IMR-90 (cell line): ENCODE measurements around the gene CASQ1. TPM values are rescaled to one million over a fixed set of nuclear protein-coding genes. Genes with fewer than 3 reads are reported as not detected.

ENCODE experiments used
- ATAC-seq: fragments of 200-7000 bp; cut with Tn5 transposase; 2 replicates; pipeline ENCODE4 v1.9.1; 2020; ENCODE audit warnings: low read depth, mild to moderate bottlenecking, moderate library complexity
- BruUV-seq: library from RNA; stranded (reverse); fragments of 400-500 nt; replicated peaks from 2 replicates; lab custom pipeline; 2021; lab: Mats Ljungman, UMichigan
- CTCF ChIA-PET: fragments of 300-600 bp; formaldehyde crosslinking; extraction: SDS; loops from one replicate; lab custom pipeline; 2021; ENCODE audit warnings: antibody characterized with exemption; lab: Yijun Ruan, JAX
- POLR2A ChIA-PET: fragments of 300-600 bp; sonication (Branson Sonifier 250); formaldehyde crosslinking; loops from one replicate; lab custom pipeline; 2022; ENCODE audit warnings: antibody characterized with exemption; ENCODE audit not compliant: unreplicated experiment; lab: Charles Lee
- DNase-seq: peaks from one replicate; pipeline ENCODE4 v3.0.0; 2013
- H2AFZ ChIP-seq: replicated peaks from 2 replicates; pipeline ENCODE3; 2013; ENCODE audit warnings: low read length, mild to moderate bottlenecking; ENCODE audit not compliant: poor library complexity
- H2AK5ac ChIP-seq: 2 replicates; pipeline ENCODE4 v1.6.1; 2013; ENCODE audit warnings: low read depth, low read length, inconsistent platforms
- H2AK9ac ChIP-seq: replicated peaks from 2 replicates; pipeline ENCODE3; 2013; ENCODE audit warnings: mild to moderate bottlenecking, low read depth, low read length, moderate library complexity; ENCODE audit not compliant: poor library complexity
- H2BK120ac ChIP-seq: 2 replicates; pipeline ENCODE4 v1.6.1; 2013; ENCODE audit warnings: low read depth, low read length, inconsistent platforms
- H2BK15ac ChIP-seq: 3 replicates; pipeline ENCODE4 v1.6.1; 2013; ENCODE audit warnings: low read depth, low read length, inconsistent platforms
- H2BK20ac ChIP-seq: 2 replicates; pipeline ENCODE4 v1.6.1; 2013; ENCODE audit warnings: low read depth, mild to moderate bottlenecking, inconsistent platforms, low read length, moderate library complexity
- H2BK5ac ChIP-seq: 2 replicates; pipeline ENCODE4 v1.6.1; 2013; ENCODE audit warnings: mild to moderate bottlenecking, low read depth, low read length, inconsistent platforms; ENCODE audit not compliant: poor library complexity, severe bottlenecking
- H3K14ac ChIP-seq: replicated peaks from 2 replicates; pipeline ENCODE4 v1.6.1; 2013; ENCODE audit warnings: low read depth, low read length, inconsistent platforms
- H3K18ac ChIP-seq: 2 replicates; pipeline ENCODE4 v1.6.1; 2013; ENCODE audit warnings: low read depth, low read length, control low read depth
- H3K23ac ChIP-seq: 2 replicates; pipeline ENCODE4 v1.6.1; 2013; ENCODE audit warnings: low read depth, low read length, inconsistent platforms
- H3K27ac ChIP-seq: 2 replicates; pipeline ENCODE4 v1.5.1; 2013; ENCODE audit warnings: mild to moderate bottlenecking, control low read depth, low read length; ENCODE audit not compliant: insufficient read depth
- H3K27me3 ChIP-seq: 2 replicates; pipeline ENCODE4 v1.6.1; 2013; ENCODE audit warnings: low read length; ENCODE audit not compliant: control insufficient read depth, insufficient read depth
- H3K36me3 ChIP-seq: 2 replicates; pipeline ENCODE4 v1.6.1; 2013; ENCODE audit warnings: low read length, mixed read lengths; ENCODE audit not compliant: control insufficient read depth, insufficient read depth
- H3K4ac ChIP-seq: 2 replicates; pipeline ENCODE4 v1.6.1; 2013; ENCODE audit warnings: low read depth, low read length, inconsistent platforms
- H3K4me1 ChIP-seq: 2 replicates; pipeline ENCODE4 v1.6.1; 2013; ENCODE audit warnings: low read length, mixed read lengths; ENCODE audit not compliant: control insufficient read depth, insufficient read depth
- H3K4me2 ChIP-seq: 2 replicates; pipeline ENCODE4 v1.6.1; 2013; ENCODE audit warnings: low read depth, mild to moderate bottlenecking, control low read depth, low read length, moderate library complexity
- H3K4me3 ChIP-seq: 2 replicates; pipeline ENCODE4 v1.5.1; 2013; ENCODE audit warnings: low read depth, mild to moderate bottlenecking, control low read depth, low read length, moderate library complexity; ENCODE audit not compliant: insufficient read depth
- H3K56ac ChIP-seq: 2 replicates; pipeline ENCODE4 v1.6.1; 2013; ENCODE audit warnings: low read length, inconsistent platforms; ENCODE audit not compliant: insufficient read depth; ENCODE audit errors: extremely low read depth
- H3K79me1 ChIP-seq, 2 experiments: 2 replicates each; pipeline ENCODE4 v1.6.1; 2013; ENCODE audit warnings: low read length in 2 of 2, inconsistent platforms in 1 of 2, low read depth in 1 of 2
- H3K9ac ChIP-seq: 2 replicates; pipeline ENCODE4 v1.6.1; 2013; ENCODE audit warnings: low read depth, low read length, control low read depth
- H3K9me1 ChIP-seq: 2 replicates; pipeline ENCODE4 v1.6.1; 2013; ENCODE audit warnings: low read length, inconsistent platforms; ENCODE audit not compliant: insufficient read depth
- H3K9me3 ChIP-seq: 2 replicates; pipeline ENCODE4 v1.6.1; 2013; ENCODE audit warnings: low read length; ENCODE audit not compliant: control insufficient read depth, insufficient read depth
- H4K20me1 ChIP-seq: 2 replicates; pipeline ENCODE4 v1.6.1; 2013; ENCODE audit warnings: low read length, inconsistent platforms; ENCODE audit not compliant: insufficient read depth
- H4K5ac ChIP-seq: 2 replicates; pipeline ENCODE4 v1.6.1; 2013; ENCODE audit warnings: mild to moderate bottlenecking, low read depth, low read length, control low read depth
- H4K8ac ChIP-seq, 2 experiments: 2 replicates each; pipeline ENCODE4 v1.6.1; 2013; ENCODE audit warnings: low read depth in 2 of 2, low read length in 2 of 2, control low read depth in 1 of 2, inconsistent platforms in 1 of 2
- H4K91ac ChIP-seq: 2 replicates; pipeline ENCODE4 v1.6.1; 2013; ENCODE audit warnings: low read depth, low read length, inconsistent platforms; ENCODE audit not compliant: insufficient read depth
- BHLHE40 ChIP-seq: fragments of 150-350 bp; IDR thresholded peaks from 2 replicates; pipeline ENCODE4 v1.6.1; 2016; ENCODE audit warnings: mild to moderate bottlenecking, low read depth, low read length
- CEBPB ChIP-seq: IDR thresholded peaks from 2 replicates; pipeline ENCODE4 v1.6.1; 2012; ENCODE audit warnings: low read depth, low read length, improper control_type of control experiment
- CHD1 ChIP-seq: IDR thresholded peaks from 2 replicates; pipeline ENCODE4 v1.6.1; 2012; ENCODE audit warnings: low read depth, low read length, improper control_type of control experiment
- FOS ChIP-seq: fragments of 150-350 bp; IDR thresholded peaks from 2 replicates; pipeline ENCODE4 v1.6.1; 2016; ENCODE audit warnings: low read depth, low read length
- MAFK ChIP-seq: IDR thresholded peaks from 2 replicates; pipeline ENCODE4 v1.6.1; 2012; ENCODE audit warnings: low read depth, low read length, improper control_type of control experiment
- MAZ ChIP-seq: IDR thresholded peaks from 2 replicates; pipeline ENCODE4 v1.6.1; 2012; ENCODE audit warnings: low read depth, mild to moderate bottlenecking, low read length, improper control_type of control experiment, moderate library complexity, borderline replicate concordance
- MXI1 ChIP-seq: IDR thresholded peaks from 2 replicates; pipeline ENCODE4 v1.6.1; 2012; ENCODE audit warnings: low read depth, mild to moderate bottlenecking, low read length, moderate library complexity, borderline replicate concordance
- NFE2L2 ChIP-seq: fragments of 150-350 bp; IDR thresholded peaks from 2 replicates; pipeline ENCODE4 v1.6.1; 2016; ENCODE audit warnings: low read depth, mild to moderate bottlenecking, low read length
- POLR2A ChIP-seq: IDR thresholded peaks from 2 replicates; pipeline ENCODE4 v1.6.1; 2012; ENCODE audit warnings: mild to moderate bottlenecking, low read depth, low read length
- RAD21 ChIP-seq: IDR thresholded peaks from 2 replicates; pipeline ENCODE4 v1.6.1; 2012; ENCODE audit warnings: low read length, improper control_type of control experiment
- RCOR1 ChIP-seq: IDR thresholded peaks from 2 replicates; pipeline ENCODE4 v1.6.1; 2012; ENCODE audit warnings: mild to moderate bottlenecking, low read length, improper control_type of control experiment; ENCODE audit not compliant: insufficient replicate concordance
- RFX5 ChIP-seq: IDR thresholded peaks from 2 replicates; pipeline ENCODE4 v1.8.0; 2012; ENCODE audit warnings: low read depth, mild to moderate bottlenecking, low read length, moderate library complexity
- WGBS, 2 experiments: methylation state at CpG; one replicate each; pipeline versions ENCODE4 v1.1.5 to v1.1.7; 2013; ENCODE audit warnings: missing lambda C conversion rate in 2 of 2; ENCODE audit not compliant: insufficient read length in 1 of 2; ENCODE audit errors: extremely low coverage in 2 of 2; 5-methylcytosine and 5-hydroxymethylcytosine counted together
- dilution Hi-C: fragments of 300-500 bp; cut with HindIII; formaldehyde crosslinking; loops from one replicate; pipeline ENCODE4 v1.14.3; 2018; ENCODE audit warnings: low sequenced_read_pairs; ENCODE audit not compliant: unreplicated experiment
- in situ Hi-C: fragments of 300-500 bp; cut with MboI; formaldehyde crosslinking; loops from 3 replicates; pipeline ENCODE4 v1.14.3; 2019; ENCODE audit warnings: low sequenced_read_pairs, inconsistent platforms, mixed read lengths
- intact Hi-C: fragments of 100-400 bp; cut with micrococcal nuclease; formaldehyde crosslinking; loops from 2 replicates; pipeline ENCODE4 v1.10.0; 2022
- polyA plus RNA-seq, 3 experiments: library from polyadenylated mRNA; depleted of rRNA; stranded (reverse); fragments of >200 nt; gene quantifications; 2 replicates each; pipeline ENCODE4 v1.2.3, GENCODE V29; 2012; ENCODE audit warnings: low replicate concordance in 1 of 3
- total RNA-seq: library from RNA; depleted of rRNA; stranded (reverse); fragments of >200 nt; gene quantifications from 2 replicates; pipeline ENCODE4 v1.2.3, GENCODE V29; 2012
- TF ChIP-seq, protein P1 (sequence below): fragments of 150-350 bp; IDR thresholded peaks from 2 replicates; pipeline ENCODE4 v1.6.1; 2016; ENCODE audit warnings: low read depth, mild to moderate bottlenecking, low read length, moderate library complexity, borderline replicate concordance
- TF ChIP-seq, protein P2 (sequence below): conservative IDR thresholded peaks from 2 replicates; pipeline ENCODE4 v1.5.1; 2012; ENCODE audit warnings: mild to moderate bottlenecking, low read depth, low read length, improper control_type of control experiment
- TF ChIP-seq, protein P3 (sequence below): fragments of 150-350 bp; IDR thresholded peaks from 2 replicates; pipeline ENCODE4 v1.6.1; 2017; ENCODE audit warnings: mild to moderate bottlenecking, antibody characterized with exemption, low read length, low read depth

Gene CASQ1
- total and polyA plus RNA-seq, 2 of the 4 experiments (the other 2 are of a cell fraction), result 0.18 to 0.21 TPM

DNA sequence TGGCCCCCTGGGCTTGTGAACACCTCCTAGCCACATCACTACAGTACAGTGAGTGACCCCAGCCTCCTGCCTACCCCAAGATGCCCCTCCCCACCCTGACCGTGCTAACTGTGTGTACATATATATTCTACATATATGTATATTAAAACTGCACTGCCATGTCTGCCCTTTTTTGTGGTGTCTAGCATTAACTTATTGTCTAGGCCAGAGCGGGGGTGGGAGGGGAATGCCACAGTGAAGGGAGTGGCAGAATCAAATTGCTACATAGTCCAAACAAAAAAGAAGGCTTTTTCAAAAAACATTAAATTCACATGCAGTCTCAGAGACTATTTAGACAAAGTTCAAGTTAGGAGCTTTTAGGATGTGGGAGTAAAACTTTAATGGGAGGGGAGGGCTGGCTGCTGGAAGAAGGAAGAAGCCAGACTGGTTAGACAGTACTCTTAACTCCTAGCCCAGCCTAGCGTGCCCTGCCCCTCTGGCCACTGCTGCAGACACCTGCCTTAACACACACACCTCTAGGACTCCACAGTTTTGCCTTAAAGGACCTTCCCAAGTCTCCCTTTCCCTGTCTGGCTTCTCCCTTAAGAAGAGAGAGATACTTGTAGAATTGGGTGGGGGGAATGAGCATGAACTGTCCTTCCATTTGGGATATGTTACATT lies 24.2 kb downstream of the CASQ1 start:
- dilution Hi-C loops, result loop anchor here (10.0 kb wide), 1 partner anchor 110 kb away; no protein-coding TSS in a partner anchor
- intact Hi-C loops, result loop anchor here (10.0 kb wide), 1 partner anchor 290 kb away; the partner anchor contains the start of gene TAGLN2
- no peak for TF ChIP-seq CHD1
- no peak for TF ChIP-seq CEBPB
- no peak for TF ChIP-seq FOS
- TF ChIP-seq, protein P1, sequence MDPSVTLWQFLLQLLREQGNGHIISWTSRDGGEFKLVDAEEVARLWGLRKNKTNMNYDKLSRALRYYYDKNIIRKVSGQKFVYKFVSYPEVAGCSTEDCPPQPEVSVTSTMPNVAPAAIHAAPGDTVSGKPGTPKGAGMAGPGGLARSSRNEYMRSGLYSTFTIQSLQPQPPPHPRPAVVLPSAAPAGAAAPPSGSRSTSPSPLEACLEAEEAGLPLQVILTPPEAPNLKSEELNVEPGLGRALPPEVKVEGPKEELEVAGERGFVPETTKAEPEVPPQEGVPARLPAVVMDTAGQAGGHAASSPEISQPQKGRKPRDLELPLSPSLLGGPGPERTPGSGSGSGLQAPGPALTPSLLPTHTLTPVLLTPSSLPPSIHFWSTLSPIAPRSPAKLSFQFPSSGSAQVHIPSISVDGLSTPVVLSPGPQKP, result no peak
- no peak for TF ChIP-seq MXI1
- no peak for TF ChIP-seq RAD21
- TF ChIP-seq, protein P2, sequence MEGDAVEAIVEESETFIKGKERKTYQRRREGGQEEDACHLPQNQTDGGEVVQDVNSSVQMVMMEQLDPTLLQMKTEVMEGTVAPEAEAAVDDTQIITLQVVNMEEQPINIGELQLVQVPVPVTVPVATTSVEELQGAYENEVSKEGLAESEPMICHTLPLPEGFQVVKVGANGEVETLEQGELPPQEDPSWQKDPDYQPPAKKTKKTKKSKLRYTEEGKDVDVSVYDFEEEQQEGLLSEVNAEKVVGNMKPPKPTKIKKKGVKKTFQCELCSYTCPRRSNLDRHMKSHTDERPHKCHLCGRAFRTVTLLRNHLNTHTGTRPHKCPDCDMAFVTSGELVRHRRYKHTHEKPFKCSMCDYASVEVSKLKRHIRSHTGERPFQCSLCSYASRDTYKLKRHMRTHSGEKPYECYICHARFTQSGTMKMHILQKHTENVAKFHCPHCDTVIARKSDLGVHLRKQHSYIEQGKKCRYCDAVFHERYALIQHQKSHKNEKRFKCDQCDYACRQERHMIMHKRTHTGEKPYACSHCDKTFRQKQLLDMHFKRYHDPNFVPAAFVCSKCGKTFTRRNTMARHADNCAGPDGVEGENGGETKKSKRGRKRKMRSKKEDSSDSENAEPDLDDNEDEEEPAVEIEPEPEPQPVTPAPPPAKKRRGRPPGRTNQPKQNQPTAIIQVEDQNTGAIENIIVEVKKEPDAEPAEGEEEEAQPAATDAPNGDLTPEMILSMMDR, result no peak
- TF ChIP-seq, protein P3, sequence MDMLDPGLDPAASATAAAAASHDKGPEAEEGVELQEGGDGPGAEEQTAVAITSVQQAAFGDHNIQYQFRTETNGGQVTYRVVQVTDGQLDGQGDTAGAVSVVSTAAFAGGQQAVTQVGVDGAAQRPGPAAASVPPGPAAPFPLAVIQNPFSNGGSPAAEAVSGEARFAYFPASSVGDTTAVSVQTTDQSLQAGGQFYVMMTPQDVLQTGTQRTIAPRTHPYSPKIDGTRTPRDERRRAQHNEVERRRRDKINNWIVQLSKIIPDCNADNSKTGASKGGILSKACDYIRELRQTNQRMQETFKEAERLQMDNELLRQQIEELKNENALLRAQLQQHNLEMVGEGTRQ, result no peak
- TF ChIP-seq NFE2L2, result no peak
- TF ChIP-seq POLR2A, result no peak
- TF ChIP-seq RCOR1, result no peak
- TF ChIP-seq MAFK, result no peak
- no peak for TF ChIP-seq RFX5
- no peak for TF ChIP-seq BHLHE40
- TF ChIP-seq MAZ, result no peak

More for the DNA sequence above, 24.2 kb downstream of the CASQ1 start:
- H3K4me1 ChIP-seq, result peaks cover 27% of the 10 kb centered on the region
- H3K79me1 ChIP-seq, result peaks cover 31 to 70% of the 10 kb centered on the region in 2 experiments
- peak overlapping the region; percentile 35; the same call in 1 of the 2 replicates for H3K27ac ChIP-seq
- no peak overlapping the region for H3K9ac ChIP-seq
- no peak overlapping the region for H3K18ac ChIP-seq
- H3K23ac ChIP-seq, result no peak overlapping the region
- H2BK5ac ChIP-seq, result no peak overlapping the region
- H2BK20ac ChIP-seq, result no peak overlapping the region
- no peak for DNase-seq
- H3K56ac ChIP-seq, result no peak overlapping the region
- in situ Hi-C loops, result no loop called here
- no peaks in the 10 kb centered on the region for H3K9me3 ChIP-seq
- H2BK120ac ChIP-seq, result no peak overlapping the region
- no peak overlapping the region for H2AK5ac ChIP-seq
- WGBS, 2 experiments, result no CpG with 5 or more reads among the region's 3 CpGs
- no peak overlapping the region for H3K4ac ChIP-seq
- H4K8ac ChIP-seq, result no peak overlapping the region
- ATAC-seq, result no peak
- no peak overlapping the region for H3K4me2 ChIP-seq
- no peak overlapping the region for H4K5ac ChIP-seq
- H2AK9ac ChIP-seq, result no peak overlapping the region
- no peak overlapping the region for H3K4me3 ChIP-seq
- peaks cover 71% of the 10 kb centered on the region for H4K20me1 ChIP-seq
- peaks cover 84% of the 10 kb centered on the region for H3K36me3 ChIP-seq
- H4K91ac ChIP-seq, result no peak overlapping the region
- CTCF ChIA-PET, result interaction anchor here (0.5 kb wide), 1 partner anchor 257 kb away, joined by 4 read pairs; no protein-coding TSS in a partner anchor
- H2AFZ ChIP-seq, result no peak overlapping the region
- H3K27me3 ChIP-seq, result no peaks in the 10 kb centered on the region
- H3K9me1 ChIP-seq, result peaks cover 20% of the 10 kb centered on the region
- no TSS peak for BruUV-seq
- no peak overlapping the region for H3K14ac ChIP-seq
- POLR2A ChIA-PET, result no interaction called here
- no peak overlapping the region for H2BK15ac ChIP-seq
